ENCODE results near the gene FARSB. TPM values are rescaled to one million over a fixed set of nuclear protein-coding genes. Genes with fewer than 3 reads are reported as not detected.

The FARSB gene
- total RNA-seq, 3 donors from 2014 or later (not counting 1 experiment from before 2014, with no cell fraction given) = 8.6 to 10.7 (median 9.7) TPM

DNA sequence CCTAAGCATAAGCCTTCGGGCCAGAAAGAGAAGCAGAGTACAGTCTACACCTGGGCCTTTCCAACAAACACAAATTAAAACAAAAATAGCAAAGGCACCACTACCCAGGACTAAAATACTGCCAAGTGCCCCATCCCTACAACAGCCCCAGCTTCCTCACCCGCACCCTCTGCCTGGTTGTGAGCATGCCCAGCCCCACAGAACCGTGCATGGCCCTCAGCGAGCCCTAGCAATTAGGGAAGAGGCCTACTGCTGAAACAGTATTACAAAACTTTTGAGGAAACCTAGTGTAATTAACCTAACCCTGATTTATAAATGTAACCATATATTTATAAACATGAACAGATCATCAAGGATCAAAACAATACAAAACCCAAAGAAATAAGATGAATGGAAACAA, 44.2 kb downstream of the FARSB start:
- no peak for TF ChIP-seq CTCF (IDR thresholded peaks at IDR 0.05)
- Mint-ChIP-seq H3K27ac (no peak overlapping the region), H3K4me1 (no peaks in the 10 kb centered on the region), H3K36me3 (peaks cover 16% of the 10 kb centered on the region), H3K27me3 (ENCODE audit: low read depth in 2 of 2) (no peaks in the 10 kb centered on the region), H3K9me3 (no peaks in the 10 kb centered on the region), H3K4me3 (no peak overlapping the region)
- ATAC-seq = no peak
- Histone ChIP-seq H3K36me3 (ENCODE audit: control insufficient read depth, insufficient read depth, low read length) (peaks cover 39% of the 10 kb centered on the region), H3K4me1 (ENCODE audit: control insufficient read depth, insufficient read depth, low read length) (no peaks in the 10 kb centered on the region), H3K27me3 (ENCODE audit: control insufficient read depth, insufficient read depth, low read length) (no peaks in the 10 kb centered on the region), H3K4me3 (ENCODE audit: low read length) (no peak overlapping the region), H3K9me3 (ENCODE audit: control insufficient read depth, insufficient read depth, low read length) (no peaks in the 10 kb centered on the region), H3K27ac (ENCODE audit: low read length) (no peak overlapping the region)
- intact Hi-C loops (cut with micrococcal nuclease) = loop anchor here (5.0 kb wide), 1 partner anchor 1924 kb away; no protein-coding TSS in a partner anchor
- 89% methylated on average over 4 of the region's 4 CpGs for WGBS (ENCODE audit: insufficient coverage)
- no peak for DNase-seq

DNA sequence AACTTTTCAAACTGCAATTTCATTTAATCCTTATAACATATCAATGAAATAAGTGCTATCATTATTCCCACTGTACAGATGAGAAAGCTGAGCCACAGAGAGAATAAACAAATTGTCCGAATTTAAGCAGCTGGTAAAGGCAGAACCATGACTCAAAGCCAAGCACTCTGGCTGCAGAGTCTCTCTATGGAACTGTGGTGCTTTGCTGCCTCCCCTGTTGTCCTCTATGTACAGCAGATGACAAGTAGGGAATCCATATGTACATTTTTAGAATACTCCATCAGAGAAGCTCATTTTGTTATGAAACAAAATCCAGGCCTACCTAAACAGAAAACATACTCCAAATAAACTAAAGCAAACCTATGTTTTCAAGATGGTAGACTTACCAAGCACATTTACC, 45.1 kb downstream of the FARSB start:
- peaks cover 13% of the 10 kb centered on the region for H3K36me3 Mint-ChIP-seq
- no peaks in the 10 kb centered on the region for H3K27me3 Mint-ChIP-seq (ENCODE audit: low read depth in 2 of 2)
- H3K4me1 Mint-ChIP-seq = no peaks in the 10 kb centered on the region
- intact Hi-C loops (cut with micrococcal nuclease) = loop anchor here (5.0 kb wide), 1 partner anchor 1923 kb away; no protein-coding TSS in a partner anchor
- H3K4me1 ChIP-seq (ENCODE audit: control insufficient read depth, insufficient read depth, low read length) = no peaks in the 10 kb centered on the region
- H3K27me3 ChIP-seq (ENCODE audit: control insufficient read depth, insufficient read depth, low read length) = no peaks in the 10 kb centered on the region
- H3K9me3 ChIP-seq (ENCODE audit: control insufficient read depth, insufficient read depth, low read length) = no peaks in the 10 kb centered on the region
- no peak overlapping the region for H3K4me3 Mint-ChIP-seq
- H3K9me3 Mint-ChIP-seq = no peaks in the 10 kb centered on the region
- ATAC-seq (no peak), DNase-seq (no peak)
- no peak overlapping the region for H3K27ac ChIP-seq (ENCODE audit: low read length)
- no peak overlapping the region for H3K4me3 ChIP-seq (ENCODE audit: low read length)
- H3K27ac Mint-ChIP-seq = no peak overlapping the region
- TF ChIP-seq CTCF (IDR thresholded peaks at IDR 0.05) = no peak
- H3K36me3 ChIP-seq (ENCODE audit: control insufficient read depth, insufficient read depth, low read length) = peaks cover 39% of the 10 kb centered on the region
- 89% methylated on average over 1 of the region's 1 CpG for WGBS (ENCODE audit: insufficient coverage)

DNA sequence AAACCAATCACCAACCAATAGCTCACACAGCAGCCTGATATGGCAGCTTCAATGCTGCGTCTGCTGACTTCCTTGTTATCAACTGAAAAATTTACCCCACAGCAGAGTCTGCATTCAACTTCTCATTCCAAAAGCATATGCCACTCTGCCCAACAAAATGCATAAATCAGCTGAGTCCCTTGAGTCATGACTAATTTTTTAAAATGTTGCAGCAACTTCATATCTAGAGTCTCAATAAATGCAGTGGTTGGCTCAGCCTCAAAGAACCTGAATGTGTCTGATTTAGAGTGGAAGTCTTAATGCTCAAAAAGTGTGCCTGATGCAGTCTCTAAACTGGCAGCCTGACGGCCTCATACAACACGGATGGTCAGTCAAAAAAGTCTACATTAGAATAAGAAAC, 46.5 kb downstream of the FARSB start:
- peaks cover 35% of the 10 kb centered on the region for H3K36me3 ChIP-seq (ENCODE audit: control insufficient read depth, insufficient read depth, low read length)

More for the DNA sequence above, 46.5 kb downstream of the FARSB start:
- Mint-ChIP-seq H3K4me3 (no peak overlapping the region), H3K27ac (no peak overlapping the region), H3K36me3 (peaks cover 6% of the 10 kb centered on the region), H3K9me3 (no peaks in the 10 kb centered on the region), H3K4me1 (no peaks in the 10 kb centered on the region), H3K27me3 (ENCODE audit: low read depth in 2 of 2) (no peaks in the 10 kb centered on the region)
- no peaks in the 10 kb centered on the region for H3K9me3 ChIP-seq (ENCODE audit: control insufficient read depth, insufficient read depth, low read length)
- H3K4me1 ChIP-seq (ENCODE audit: control insufficient read depth, insufficient read depth, low read length) = no peaks in the 10 kb centered on the region
- no peak overlapping the region for H3K27ac ChIP-seq (ENCODE audit: low read length)
- H3K27me3 ChIP-seq (ENCODE audit: control insufficient read depth, insufficient read depth, low read length) = no peaks in the 10 kb centered on the region
- no peak overlapping the region for H3K4me3 ChIP-seq (ENCODE audit: low read length)
- ATAC-seq = no peak
- DNase-seq = no peak
- TF ChIP-seq CTCF (IDR thresholded peaks at IDR 0.05) = no peak
- WGBS (ENCODE audit: insufficient coverage) = 93% methylated on average over 3 of the region's 3 CpGs
- intact Hi-C loops (cut with micrococcal nuclease) = no loop called here
